GM12878 (cell line): ENCODE results near the gene BCAN.

Source experiments
- CHD2 ChIP-seq: IDR thresholded peaks from 2 replicates; pipeline ENCODE4 v1.6.1; 2011; ENCODE audit warnings: low read depth, low read length, improper control_type of control experiment, borderline replicate concordance
- CHD4 ChIP-seq: fragments of 200-600 bp; sonication (generic); IDR thresholded peaks from 2 replicates; pipeline ENCODE4 v1.6.1; 2016; ENCODE audit warnings: mild to moderate bottlenecking
- EP300 ChIP-seq, 2 experiments: fragments of 150-350 bp in 1 of 2; IDR thresholded peaks; 2 replicates each; pipeline ENCODE4 v1.6.1; 2011 to 2012; ENCODE audit warnings: low read depth in 2 of 2, low read length in 2 of 2, borderline replicate concordance in 1 of 2, improper control_type of control experiment in 1 of 2, inconsistent platforms in 1 of 2; ENCODE audit not compliant: control insufficient read depth in 1 of 2
- JUNB ChIP-seq: IDR thresholded peaks from 2 replicates; pipeline ENCODE4 v1.6.1; 2016; ENCODE audit warnings: antibody characterized with exemption, mild to moderate bottlenecking
- NFYB ChIP-seq: IDR thresholded peaks from 2 replicates; pipeline ENCODE4 v1.6.1; 2011; ENCODE audit warnings: low read depth, mild to moderate bottlenecking, low read length, improper control_type of control experiment, moderate library complexity; ENCODE audit not compliant: insufficient read depth
- POLR2A ChIP-seq: IDR thresholded peaks from 2 replicates; pipeline ENCODE4 v1.6.1; 2011; ENCODE audit warnings: low read depth, mild to moderate bottlenecking, low read length
- SIN3A ChIP-seq: IDR thresholded peaks from 2 replicates; pipeline ENCODE4 v1.6.1; 2012; ENCODE audit warnings: low read depth, low read length, improper control_type of control experiment
- SP1 ChIP-seq: IDR thresholded peaks from one replicate; pipeline ENCODE4 v1.6.1; 2011; ENCODE audit warnings: low read depth, low read length
- TAF1 ChIP-seq: IDR thresholded peaks from 2 replicates; pipeline ENCODE4 v1.6.1; 2011; ENCODE audit warnings: mild to moderate bottlenecking, low read depth, low read length, borderline replicate concordance
- TF ChIP-seq, protein P1 (sequence below), 3 experiments: IDR thresholded peaks in 2 of 3; conservative IDR thresholded peaks in 1 of 3; 2 replicates each; pipeline ENCODE4 v1.5.1; 2011; ENCODE audit warnings: low read depth in 3 of 3, low read length in 3 of 3, mild to moderate bottlenecking in 3 of 3, control low read depth in 2 of 3, moderate library complexity in 2 of 3, inconsistent platforms in 1 of 3, mixed read lengths in 1 of 3; ENCODE audit not compliant: control insufficient read depth in 2 of 3, insufficient read depth in 1 of 3; ENCODE audit errors: extremely low read depth in 1 of 3
- TF ChIP-seq, protein P2 (sequence below): IDR thresholded peaks from 2 replicates; pipeline ENCODE4 v1.6.1; 2012; ENCODE audit warnings: mild to moderate bottlenecking, low read depth, low read length
- TF ChIP-seq, protein P3 (sequence below): fragments of 450-650 bp; IDR thresholded peaks from 2 replicates; pipeline ENCODE4 v1.6.1; 2017; ENCODE audit warnings: mild to moderate bottlenecking, low read depth, inconsistent platforms; ENCODE audit not compliant: poor library complexity, severe bottlenecking

DNA sequence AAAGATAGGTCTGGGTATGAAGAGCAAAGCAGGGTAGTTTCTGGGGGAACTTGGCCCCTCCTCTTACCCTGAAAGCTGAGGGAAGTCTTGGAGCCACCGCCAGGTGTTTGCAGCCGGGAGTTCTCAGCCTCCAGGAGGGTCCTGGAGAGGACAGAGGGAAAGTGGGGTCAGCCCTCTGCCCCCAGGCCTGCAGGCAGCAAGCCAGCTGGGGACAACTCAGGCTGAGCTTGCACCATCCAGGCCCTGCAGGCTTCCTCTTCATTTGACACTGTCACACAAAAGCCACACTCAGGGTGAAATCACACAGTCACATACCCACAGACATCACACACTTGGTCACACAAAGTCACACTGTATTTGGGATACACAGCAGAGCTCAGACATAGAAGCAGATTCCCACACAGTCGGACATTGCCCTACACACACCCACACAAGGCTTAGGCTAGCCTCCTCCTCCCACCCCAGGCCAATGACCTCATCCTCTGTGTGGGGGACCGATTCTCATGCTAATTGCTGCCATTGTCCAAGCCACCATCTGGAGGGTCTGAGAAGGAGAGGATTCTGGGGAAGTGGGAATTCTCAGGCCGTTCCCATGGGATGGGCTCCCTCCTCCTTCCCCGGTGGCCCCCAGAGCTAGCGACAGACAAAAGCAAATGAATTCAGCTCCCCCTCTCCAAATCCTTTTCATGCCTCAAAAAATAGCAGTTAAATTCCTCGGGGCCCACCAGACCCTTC is 31.6 kb downstream of the BCAN start:
- TF ChIP-seq, protein P1, sequence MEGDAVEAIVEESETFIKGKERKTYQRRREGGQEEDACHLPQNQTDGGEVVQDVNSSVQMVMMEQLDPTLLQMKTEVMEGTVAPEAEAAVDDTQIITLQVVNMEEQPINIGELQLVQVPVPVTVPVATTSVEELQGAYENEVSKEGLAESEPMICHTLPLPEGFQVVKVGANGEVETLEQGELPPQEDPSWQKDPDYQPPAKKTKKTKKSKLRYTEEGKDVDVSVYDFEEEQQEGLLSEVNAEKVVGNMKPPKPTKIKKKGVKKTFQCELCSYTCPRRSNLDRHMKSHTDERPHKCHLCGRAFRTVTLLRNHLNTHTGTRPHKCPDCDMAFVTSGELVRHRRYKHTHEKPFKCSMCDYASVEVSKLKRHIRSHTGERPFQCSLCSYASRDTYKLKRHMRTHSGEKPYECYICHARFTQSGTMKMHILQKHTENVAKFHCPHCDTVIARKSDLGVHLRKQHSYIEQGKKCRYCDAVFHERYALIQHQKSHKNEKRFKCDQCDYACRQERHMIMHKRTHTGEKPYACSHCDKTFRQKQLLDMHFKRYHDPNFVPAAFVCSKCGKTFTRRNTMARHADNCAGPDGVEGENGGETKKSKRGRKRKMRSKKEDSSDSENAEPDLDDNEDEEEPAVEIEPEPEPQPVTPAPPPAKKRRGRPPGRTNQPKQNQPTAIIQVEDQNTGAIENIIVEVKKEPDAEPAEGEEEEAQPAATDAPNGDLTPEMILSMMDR (IDR thresholded peaks at IDR 0.05 in 2 of 3, conservative IDR thresholded peaks at IDR 0.05 in 1 of 3; ENCODE audit: control insufficient read depth in 2 of 3, extremely low read depth in 1 of 3, insufficient read depth in 1 of 3, low read depth in 3 of 3, low read length in 3 of 3), result no peak
- TF ChIP-seq, protein P2, sequence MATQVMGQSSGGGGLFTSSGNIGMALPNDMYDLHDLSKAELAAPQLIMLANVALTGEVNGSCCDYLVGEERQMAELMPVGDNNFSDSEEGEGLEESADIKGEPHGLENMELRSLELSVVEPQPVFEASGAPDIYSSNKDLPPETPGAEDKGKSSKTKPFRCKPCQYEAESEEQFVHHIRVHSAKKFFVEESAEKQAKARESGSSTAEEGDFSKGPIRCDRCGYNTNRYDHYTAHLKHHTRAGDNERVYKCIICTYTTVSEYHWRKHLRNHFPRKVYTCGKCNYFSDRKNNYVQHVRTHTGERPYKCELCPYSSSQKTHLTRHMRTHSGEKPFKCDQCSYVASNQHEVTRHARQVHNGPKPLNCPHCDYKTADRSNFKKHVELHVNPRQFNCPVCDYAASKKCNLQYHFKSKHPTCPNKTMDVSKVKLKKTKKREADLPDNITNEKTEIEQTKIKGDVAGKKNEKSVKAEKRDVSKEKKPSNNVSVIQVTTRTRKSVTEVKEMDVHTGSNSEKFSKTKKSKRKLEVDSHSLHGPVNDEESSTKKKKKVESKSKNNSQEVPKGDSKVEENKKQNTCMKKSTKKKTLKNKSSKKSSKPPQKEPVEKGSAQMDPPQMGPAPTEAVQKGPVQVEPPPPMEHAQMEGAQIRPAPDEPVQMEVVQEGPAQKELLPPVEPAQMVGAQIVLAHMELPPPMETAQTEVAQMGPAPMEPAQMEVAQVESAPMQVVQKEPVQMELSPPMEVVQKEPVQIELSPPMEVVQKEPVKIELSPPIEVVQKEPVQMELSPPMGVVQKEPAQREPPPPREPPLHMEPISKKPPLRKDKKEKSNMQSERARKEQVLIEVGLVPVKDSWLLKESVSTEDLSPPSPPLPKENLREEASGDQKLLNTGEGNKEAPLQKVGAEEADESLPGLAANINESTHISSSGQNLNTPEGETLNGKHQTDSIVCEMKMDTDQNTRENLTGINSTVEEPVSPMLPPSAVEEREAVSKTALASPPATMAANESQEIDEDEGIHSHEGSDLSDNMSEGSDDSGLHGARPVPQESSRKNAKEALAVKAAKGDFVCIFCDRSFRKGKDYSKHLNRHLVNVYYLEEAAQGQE, result no peak
- TF ChIP-seq CHD2, result no peak
- TF ChIP-seq NFYB, result no peak
- no peak for TF ChIP-seq SP1
- no peak for TF ChIP-seq TAF1
- TF ChIP-seq POLR2A, result no peak
- no peak for TF ChIP-seq SIN3A
- TF ChIP-seq JUNB, result no peak
- no peak for TF ChIP-seq CHD4
- no peak for TF ChIP-seq EP300 (IDR thresholded peaks at IDR 0.05; ENCODE audit: borderline replicate concordance in 1 of 2, control insufficient read depth in 1 of 2, low read depth in 2 of 2, low read length in 2 of 2)
- TF ChIP-seq, protein P3, sequence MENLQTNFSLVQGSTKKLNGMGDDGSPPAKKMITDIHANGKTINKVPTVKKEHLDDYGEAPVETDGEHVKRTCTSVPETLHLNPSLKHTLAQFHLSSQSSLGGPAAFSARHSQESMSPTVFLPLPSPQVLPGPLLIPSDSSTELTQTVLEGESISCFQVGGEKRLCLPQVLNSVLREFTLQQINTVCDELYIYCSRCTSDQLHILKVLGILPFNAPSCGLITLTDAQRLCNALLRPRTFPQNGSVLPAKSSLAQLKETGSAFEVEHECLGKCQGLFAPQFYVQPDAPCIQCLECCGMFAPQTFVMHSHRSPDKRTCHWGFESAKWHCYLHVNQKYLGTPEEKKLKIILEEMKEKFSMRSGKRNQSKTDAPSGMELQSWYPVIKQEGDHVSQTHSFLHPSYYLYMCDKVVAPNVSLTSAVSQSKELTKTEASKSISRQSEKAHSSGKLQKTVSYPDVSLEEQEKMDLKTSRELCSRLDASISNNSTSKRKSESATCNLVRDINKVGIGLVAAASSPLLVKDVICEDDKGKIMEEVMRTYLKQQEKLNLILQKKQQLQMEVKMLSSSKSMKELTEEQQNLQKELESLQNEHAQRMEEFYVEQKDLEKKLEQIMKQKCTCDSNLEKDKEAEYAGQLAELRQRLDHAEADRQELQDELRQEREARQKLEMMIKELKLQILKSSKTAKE, result no peak
